GM18870 (cell line): ENCODE results near the gene PEX1.
"Not testable (repeated sequence)": the region's sequence is repeated elsewhere in the genome, so short reads cannot be mapped to it uniquely, and the experiment has no call there.

Source experiments
- ATAC-seq: cut with Tn5 transposase; IDR thresholded peaks from one replicate; pipeline ENCODE4 v1.9.1; 2021; ENCODE audit warnings: moderate library complexity; ENCODE audit not compliant: unreplicated experiment

PEX1 gene

GRCh38 chr7:92528188-92528957 is at the start of gene PEX1, which contains the start of gene RBM48:
TSS of gene PEX1 (minus strand) at chr7:92528520. CDS start at chr7:92528435, 85 bp downstream.
TSS of gene RBM48 (plus strand) at chr7:92528795. CDS start at chr7:92528814, 19 bp downstream.
- peak; percentile 98 for ATAC-seq

- ATAC-seq = no peak
These were observed 48.0 kb upstream of the PEX1 start for GRCh38 chr7:92576296-92576695.

GRCh38 chr7:92569137-92569536 is 40.8 kb upstream of the PEX1 start:
- ATAC-seq = no peak

- ATAC-seq = no peak
These were observed 39.1 kb upstream of the PEX1 start for GRCh38 chr7:92567460-92567859.

- ATAC-seq = no peak
These were observed 35.0 kb upstream of the PEX1 start for GRCh38 chr7:92563345-92563744.

- ATAC-seq = no peak
These were observed 32.3 kb upstream of the PEX1 start for GRCh38 chr7:92560602-92561001.

GRCh38 chr7:92557808-92558362 is 29.6 kb upstream of the PEX1 start:
- no peak for ATAC-seq

- no peak for ATAC-seq
These were observed 28.9 kb upstream of the PEX1 start for GRCh38 chr7:92557249-92557648.

- no peak for ATAC-seq
These were observed 21.9 kb upstream of the PEX1 start for GRCh38 chr7:92550194-92550593.

- ATAC-seq = no peak
These were observed 19.3 kb upstream of the PEX1 start for GRCh38 chr7:92547579-92547978.

- ATAC-seq = no peak
These were observed 18.7 kb upstream of the PEX1 start for GRCh38 chr7:92546856-92547497.

- ATAC-seq = not testable (repeated sequence)
These were observed 16.8 kb upstream of the PEX1 start for GRCh38 chr7:92545116-92545515.

GRCh38 chr7:92543542-92543941 is 15.2 kb upstream of the PEX1 start:
- not testable (repeated sequence) for ATAC-seq

- no peak for ATAC-seq
These were observed 6.3 kb upstream of the PEX1 start for GRCh38 chr7:92534572-92534971.

- ATAC-seq = no peak
These were observed 591 bp upstream of the PEX1 start for GRCh38 chr7:92528958-92529264.

- peak; percentile 24 for ATAC-seq
These were observed 776 bp downstream of the PEX1 start for GRCh38 chr7:92527300-92528187.

- ATAC-seq = no peak
These were observed 5.2 kb downstream of the PEX1 start for GRCh38 chr7:92523110-92523509.

- no peak for ATAC-seq
These were observed 8.3 kb downstream of the PEX1 start for GRCh38 chr7:92520024-92520423.

GRCh38 chr7:92517631-92518030 is 10.7 kb downstream of the PEX1 start:
- ATAC-seq = no peak

GRCh38 chr7:92513167-92513902 is 15.0 kb downstream of the PEX1 start:
- no peak for ATAC-seq

- no peak for ATAC-seq
These were observed 19.4 kb downstream of the PEX1 start for GRCh38 chr7:92508946-92509345.
